H1 (cell line): ENCODE measurements around the gene WDSUB1. TPM values are rescaled to one million over a fixed set of nuclear protein-coding genes. Genes with fewer than 3 reads are reported as not detected.

Experiments
- CTCF ChIA-PET: fragments of 300-600 bp; sonication (Branson Sonifier 250); formaldehyde crosslinking; loops from one replicate; lab custom pipeline; 2021; ENCODE audit not compliant: partially characterized antibody; lab: Charles Lee
- POLR2A ChIA-PET: fragments of 300-600 bp; sonication (Branson Sonifier 250); formaldehyde crosslinking; loops from one replicate; lab custom pipeline; 2021; ENCODE audit warnings: inconsistent platforms; ENCODE audit not compliant: partially characterized antibody; lab: Charles Lee
- DNase-seq, 2 experiments: peaks; one replicate each; pipeline versions ENCODE4 v3.0.0 to v3.0.0-alpha.2; 2010 to 2022; ENCODE audit warnings: low spot score in 2 of 2, low read depth in 1 of 2, mixed read lengths in 1 of 2
- FAIRE-seq: peaks from 2 replicates; lab custom pipeline; 2011; peaks lifted over from hg19 to GRCh38; lab: Jason Lieb, UNC
- H2AFZ ChIP-seq: 2 replicates; pipeline ENCODE4 v1.8.1; 2012; ENCODE audit warnings: low read length, inconsistent platforms
- H2AK5ac ChIP-seq: 2 replicates; pipeline ENCODE4 v1.6.1; 2013; ENCODE audit warnings: low read depth, low read length
- H2BK120ac ChIP-seq: replicated peaks from 2 replicates; pipeline ENCODE3; 2013; ENCODE audit warnings: low read depth, low read length, inconsistent platforms
- H2BK12ac ChIP-seq: 2 replicates; pipeline ENCODE4 v1.6.1; 2013; ENCODE audit warnings: low read depth, low read length
- H2BK15ac ChIP-seq: 2 replicates; pipeline ENCODE4 v1.6.1; 2013; ENCODE audit warnings: low read length
- H2BK20ac ChIP-seq: 2 replicates; pipeline ENCODE4 v1.6.1; 2013; ENCODE audit warnings: low read length
- H2BK5ac ChIP-seq: 2 replicates; pipeline ENCODE4 v1.6.1; 2013; ENCODE audit warnings: low read depth, low read length
- H3K14ac ChIP-seq: 2 replicates; pipeline ENCODE4 v1.6.1; 2013; ENCODE audit warnings: inconsistent platforms; ENCODE audit not compliant: insufficient read length
- H3K18ac ChIP-seq: 2 replicates; pipeline ENCODE4 v1.6.1; 2013; ENCODE audit warnings: low read length; ENCODE audit errors: extremely low read depth
- H3K23ac ChIP-seq: 2 replicates; pipeline ENCODE4 v1.6.1; 2013; ENCODE audit warnings: inconsistent platforms; ENCODE audit not compliant: insufficient read length
- H3K23me2 ChIP-seq: 2 replicates; pipeline ENCODE4 v1.6.1; 2013; ENCODE audit warnings: low read depth, low read length
- H3K27ac ChIP-seq: 2 replicates; pipeline ENCODE4 v1.6.1; 2011; ENCODE audit warnings: low read depth, low read length, inconsistent platforms
- H3K27me3 ChIP-seq, 4 experiments: replicated peaks in 1 of 4; 1 replicate in 1 of 4; 2 replicates in 3 of 4; pipeline versions ENCODE4 v1.6.1 to v1.8.1; 2011 to 2013; ENCODE audit warnings: low read length in 3 of 4, mild to moderate bottlenecking in 3 of 4, inconsistent platforms in 2 of 4, mixed read lengths in 2 of 4, moderate library complexity in 1 of 4; ENCODE audit not compliant: control insufficient read depth in 3 of 4, insufficient read depth in 3 of 4; ENCODE audit errors: extremely low read depth in 1 of 4
- H3K36me3 ChIP-seq, 4 experiments: 2 replicates each; pipeline versions ENCODE4 v1.6.1 to v1.8.1; 2011 to 2013; ENCODE audit warnings: mild to moderate bottlenecking in 4 of 4, low read length in 3 of 4, moderate library complexity in 2 of 4, control low read depth in 1 of 4, inconsistent platforms in 1 of 4; ENCODE audit not compliant: insufficient read depth in 4 of 4, control insufficient read depth in 2 of 4
- H3K4ac ChIP-seq: replicated peaks from 2 replicates; pipeline ENCODE3; 2013; ENCODE audit warnings: low read length, low read depth, mixed read lengths, inconsistent platforms; ENCODE audit not compliant: insufficient read length
- H3K4me1 ChIP-seq, 4 experiments: replicated peaks in 1 of 4; 1 replicate in 1 of 4; 2 replicates in 3 of 4; pipeline versions ENCODE4 v1.6.1 to v1.8.1; 2011 to 2013; ENCODE audit warnings: low read length in 3 of 4, inconsistent platforms in 2 of 4, mixed read lengths in 1 of 4; ENCODE audit not compliant: insufficient read depth in 4 of 4, control insufficient read depth in 3 of 4
- H3K4me2 ChIP-seq, 2 experiments: 2 replicates each; pipeline versions ENCODE4 v1.6.1 to v1.8.1; 2011 to 2013; ENCODE audit warnings: low read depth in 2 of 2, low read length in 2 of 2, control low read depth in 1 of 2, inconsistent platforms in 1 of 2, mild to moderate bottlenecking in 1 of 2; ENCODE audit not compliant: insufficient read depth in 1 of 2
- H3K4me3 ChIP-seq, 4 experiments: fragments of 200-600, 300-600 bp in 1 of 4; sonication (generic), shearing (Covaris generic), sonication (Bioruptor Twin) in 1 of 4; 2 replicates each; pipeline versions ENCODE4 v1.5.1 to v1.8.1; 2011 to 2016; ENCODE audit warnings: low read length in 4 of 4, low read depth in 3 of 4, control low read depth in 2 of 4, inconsistent platforms in 2 of 4, mild to moderate bottlenecking in 2 of 4, mixed read lengths in 1 of 4, moderate library complexity in 1 of 4; ENCODE audit not compliant: insufficient read depth in 2 of 4; ENCODE audit errors: extremely low read depth in 1 of 4
- H3K56ac ChIP-seq: replicated peaks from 2 replicates; pipeline ENCODE3; 2013; ENCODE audit warnings: low read depth, mild to moderate bottlenecking, mixed read lengths, low read length, inconsistent platforms; ENCODE audit not compliant: insufficient read length
- H3K79me1 ChIP-seq: 2 replicates; pipeline ENCODE4 v1.6.1; 2013; ENCODE audit warnings: low read depth, low read length, control low read depth
- H3K79me2 ChIP-seq, 2 experiments: 2 replicates each; pipeline versions ENCODE4 v1.6.1 to v1.8.1; 2012 to 2013; ENCODE audit warnings: low read length in 2 of 2, mild to moderate bottlenecking in 2 of 2, inconsistent platforms in 1 of 2; ENCODE audit not compliant: insufficient read depth in 2 of 2, control insufficient read depth in 1 of 2
- H3K9ac ChIP-seq, 4 experiments: replicated peaks in 1 of 4; 1 replicate in 1 of 4; 2 replicates in 3 of 4; pipeline versions ENCODE4 v1.6.1 to v1.8.1; 2011 to 2013; ENCODE audit warnings: low read depth in 3 of 4, low read length in 3 of 4, control low read depth in 2 of 4, mild to moderate bottlenecking in 2 of 4, moderate library complexity in 2 of 4, inconsistent platforms in 1 of 4; ENCODE audit errors: extremely low read depth in 1 of 4
- H3K9me3 ChIP-seq, 2 experiments: 2 replicates each; pipeline versions ENCODE4 v1.6.1 to v1.8.1; 2012 to 2013; ENCODE audit warnings: mild to moderate bottlenecking in 2 of 2, moderate library complexity in 2 of 2, control low read depth in 1 of 2, inconsistent platforms in 1 of 2, low read depth in 1 of 2, low read length in 1 of 2, mixed read lengths in 1 of 2; ENCODE audit not compliant: insufficient read depth in 2 of 2
- H4K20me1 ChIP-seq, 2 experiments: replicated peaks in 1 of 2; 2 replicates each; pipeline versions ENCODE3 to v1.8.1; 2011 to 2013; ENCODE audit warnings: inconsistent platforms in 2 of 2, low read length in 2 of 2, mild to moderate bottlenecking in 1 of 2; ENCODE audit not compliant: insufficient read depth in 2 of 2, control insufficient read depth in 1 of 2
- H4K5ac ChIP-seq: 2 replicates; pipeline ENCODE4 v1.6.1; 2013; ENCODE audit warnings: low read length, low read depth, mixed read lengths, inconsistent platforms; ENCODE audit not compliant: insufficient read length
- H4K8ac ChIP-seq: 2 replicates; pipeline ENCODE4 v1.8.0; 2013; ENCODE audit warnings: mild to moderate bottlenecking, moderate library complexity, low read length, inconsistent platforms; ENCODE audit not compliant: insufficient read depth; ENCODE audit errors: extremely low read depth
- H4K91ac ChIP-seq: replicated peaks from 2 replicates; pipeline ENCODE3; 2013; ENCODE audit warnings: low read length, mixed read lengths, inconsistent platforms; ENCODE audit not compliant: insufficient read length
- CEBPB ChIP-seq: IDR thresholded peaks from 2 replicates; pipeline ENCODE4 v1.6.1; 2012; ENCODE audit warnings: low read depth, low read length
- FOSL1 ChIP-seq: IDR thresholded peaks from 2 replicates; pipeline ENCODE4 v1.6.1; 2011; ENCODE audit warnings: mild to moderate bottlenecking, low read depth, low read length, moderate library complexity; ENCODE audit not compliant: insufficient read depth
- HDAC6 ChIP-seq: IDR thresholded peaks from one replicate; pipeline ENCODE4 v1.7.1; 2012; ENCODE audit warnings: low read depth, mild to moderate bottlenecking, inconsistent platforms, low read length, moderate library complexity
- KDM4A ChIP-seq: IDR thresholded peaks from one replicate; pipeline ENCODE4 v1.7.1; 2012; ENCODE audit warnings: low read depth, mild to moderate bottlenecking, moderate library complexity, low read length, inconsistent platforms; ENCODE audit not compliant: severe bottlenecking
- PHF8 ChIP-seq: fragments of 200-600 bp; sonication (generic); conservative IDR thresholded peaks from 2 replicates; pipeline ENCODE4 v1.7.1; 2012; ENCODE audit warnings: low read depth, mild to moderate bottlenecking, inconsistent platforms, low read length, moderate library complexity
- POLR2A ChIP-seq, 2 experiments: IDR thresholded peaks; 1 replicate in 1 of 2; 2 replicates in 1 of 2; pipeline ENCODE4 v1.6.1; 2011; ENCODE audit warnings: low read depth in 2 of 2, low read length in 2 of 2, mild to moderate bottlenecking in 2 of 2; ENCODE audit errors: control extremely low read depth in 1 of 2
- RAD21 ChIP-seq, 2 experiments: IDR thresholded peaks in 1 of 2; conservative IDR thresholded peaks in 1 of 2; 2 replicates each; pipeline ENCODE4 v1.6.1; 2011; ENCODE audit warnings: low read depth in 2 of 2, low read length in 2 of 2, improper control_type of control experiment in 1 of 2, inconsistent platforms in 1 of 2, mild to moderate bottlenecking in 1 of 2, moderate library complexity in 1 of 2
- RFX5 ChIP-seq: IDR thresholded peaks from 2 replicates; pipeline ENCODE4 v1.6.1; 2011; ENCODE audit warnings: low read depth, low read length, improper control_type of control experiment, borderline replicate concordance
- RXRA ChIP-seq: IDR thresholded peaks from 2 replicates; pipeline ENCODE4 v1.6.1; 2011; ENCODE audit warnings: low read depth, mild to moderate bottlenecking, low read length, moderate library complexity; ENCODE audit not compliant: insufficient read depth
- SAP30 ChIP-seq: fragments of 300-600 bp; sonication (generic); IDR thresholded peaks from 2 replicates; pipeline ENCODE4 v1.7.1; 2012; ENCODE audit warnings: low read length, moderate library complexity, mild to moderate bottlenecking, inconsistent platforms; ENCODE audit not compliant: insufficient read depth, insufficient replicate concordance
- SP2 ChIP-seq: IDR thresholded peaks from 2 replicates; pipeline ENCODE4 v1.6.1; 2012; ENCODE audit warnings: mild to moderate bottlenecking, low read length, inconsistent platforms
- TAF7 ChIP-seq: optimal IDR thresholded peaks from 2 replicates; pipeline ENCODE3; 2011; ENCODE audit warnings: low read depth, mild to moderate bottlenecking, inconsistent platforms, low read length, moderate library complexity, borderline replicate concordance
- USF2 ChIP-seq: IDR thresholded peaks from 2 replicates; pipeline ENCODE4 v1.6.1; 2011; ENCODE audit warnings: low read length, improper control_type of control experiment
- polyA plus RNA-seq, 7 experiments: library from polyadenylated mRNA; depleted of rRNA in 3 of 7; stranded (reverse) in 5 of 7; unstranded in 2 of 7; fragments of >200 nt in 5 of 7; fragments of 200-250 nt in 2 of 7; gene quantifications; 1 replicate in 5 of 7; 2 replicates in 1 of 7; 4 replicates in 1 of 7; pipeline versions ENCODE4 v1.2.1 to v1.2.3, GENCODE V29; 2011 to 2013; ENCODE audit warnings: missing spikeins in 2 of 7, mixed read lengths in 2 of 7
- total RNA-seq: library from RNA; stranded (reverse); fragmentation: NEBNext Ultra II Directional; extraction: Animal tissue kit (Norgen Biotek cat#: 25700); gene quantifications from 2 replicates; pipeline ENCODE4 v1.2.1, GENCODE V29; 2021

The WDSUB1 gene
- total and polyA plus RNA-seq, 2 of the 8 experiments (the other 6 are each of a cell fraction or from before 2014, with no cell fraction given): 5.5 to 8.0 TPM

- no peaks in the 10 kb centered on the region for H3K23me2 ChIP-seq
- no peak overlapping the region for H3K23ac ChIP-seq
- no peak overlapping the region for H2BK20ac ChIP-seq
- H3K56ac ChIP-seq: no peak overlapping the region
- no peak overlapping the region for H3K4ac ChIP-seq
- CTCF ChIA-PET: no interaction called here
- H3K9me3 ChIP-seq: no peaks in the 10 kb centered on the region
- no peak overlapping the region for H4K91ac ChIP-seq
- H3K18ac ChIP-seq: no peak overlapping the region
- H2BK120ac ChIP-seq: no peak overlapping the region
- no peaks in the 10 kb centered on the region for H3K27me3 ChIP-seq
- H2BK15ac ChIP-seq: no peak overlapping the region
- POLR2A ChIA-PET: interaction anchor here (0.9 kb wide), 1 partner anchor 9 kb away, joined by 3 read pairs; no protein-coding TSS in a partner anchor
- H3K4me3 ChIP-seq: no peak overlapping the region
- no peak for DNase-seq
- no peak for FAIRE-seq
- no peak overlapping the region for H2AFZ ChIP-seq
- H4K8ac ChIP-seq: no peak overlapping the region
- H3K27ac ChIP-seq: no peak overlapping the region
- H2AK5ac ChIP-seq: no peak overlapping the region
- no peak overlapping the region for H3K9ac ChIP-seq
- no peaks in the 10 kb centered on the region for H3K79me2 ChIP-seq
- no peak overlapping the region for H3K14ac ChIP-seq
- no peaks in the 10 kb centered on the region for H3K36me3 ChIP-seq
- no peaks in the 10 kb centered on the region for H3K79me1 ChIP-seq
- no peak overlapping the region for H2BK5ac ChIP-seq
- no peak overlapping the region for H2BK12ac ChIP-seq
- H3K4me1 ChIP-seq: no peaks in the 10 kb centered on the region
- H4K5ac ChIP-seq: no peak overlapping the region
- H3K4me2 ChIP-seq: no peak overlapping the region
- H4K20me1 ChIP-seq: no peaks in the 10 kb centered on the region
- TF ChIP-seq RAD21 (IDR thresholded peaks at IDR 0.05 in 1 of 2, conservative IDR thresholded peaks at IDR 0.05 in 1 of 2; ENCODE audit: low read depth in 2 of 2, low read length in 2 of 2): no peak
- no peak for TF ChIP-seq HDAC6
- TF ChIP-seq TAF7: no peak
- TF ChIP-seq POLR2A (IDR thresholded peaks at IDR 0.05; ENCODE audit: control extremely low read depth in 1 of 2, low read depth in 2 of 2, low read length in 2 of 2): no peak
- no peak for TF ChIP-seq RFX5
- TF ChIP-seq SP2: no peak
- no peak for TF ChIP-seq RXRA
- TF ChIP-seq KDM4A: no peak
- no peak for TF ChIP-seq USF2
- TF ChIP-seq FOSL1: no peak
- TF ChIP-seq PHF8: no peak
- no peak for TF ChIP-seq SAP30
- TF ChIP-seq CEBPB: no peak
Measured at GRCh38 chr2:159298967-159299366, 12.5 kb upstream of the WDSUB1 start.
